Right atrium auricular region (tissue), 2 donors: ENCODE results near the gene APOL1. TPM values are rescaled to one million over a fixed set of nuclear protein-coding genes. Genes with fewer than 3 reads are reported as not detected.

ENCODE experiments used
- DNase-seq: peaks from one replicate; pipeline ENCODE4 v3.0.0-alpha.2; 2019; ENCODE audit warnings: low spot score
- H3K27ac ChIP-seq, 2 donors: fragments of 200-600 bp; sonication (generic); 1 replicate in 1 of 2; 2 replicates in 1 of 2; pipeline ENCODE4 v1.5.1; 2016 to 2019
- H3K27me3 ChIP-seq, 2 donors: fragments of 200-600 bp; sonication (generic); one replicate each; pipeline versions ENCODE4 v1.5.1 to v1.6.0; 2017 to 2019
- H3K36me3 ChIP-seq: fragments of 200-600 bp; sonication (generic); one replicate; pipeline ENCODE4 v1.5.1; 2016
- H3K4me1 ChIP-seq, 2 donors: fragments of 200-600 bp; sonication (generic); one replicate each; pipeline versions ENCODE4 v1.5.1 to v1.6.0; 2017 to 2019
- H3K4me3 ChIP-seq, 2 donors: fragments of 200-600 bp; sonication (generic); 1 replicate in 1 of 2; 2 replicates in 1 of 2; pipeline ENCODE4 v1.5.1; 2017 to 2019; ENCODE audit warnings: mild to moderate bottlenecking in 1 of 2, moderate library complexity in 1 of 2
- H3K9me3 ChIP-seq, 2 donors: fragments of 200-600 bp; sonication (generic); one replicate each; pipeline ENCODE4 v1.5.1; 2019
- total RNA-seq, 2 donors: library from RNA; depleted of rRNA; stranded (reverse); fragments of >200 nt; gene quantifications; one replicate each; pipeline ENCODE4 v1.1.0, GENCODE V29; 2016
- TF ChIP-seq, protein P1 (sequence below), 2 donors: fragments of 200-600 bp; sonication (generic); IDR thresholded peaks; one replicate each; pipeline ENCODE4 v1.5.1; 2019; ENCODE audit warnings: antibody characterized with exemption in 2 of 2

APOL1 gene
- total RNA-seq, 2 donors from 2014 or later = 10.7 to 18.1 TPM

- DNase-seq = no peak
- Histone ChIP-seq H3K4me3 (no peak overlapping the region), H3K27me3 (no peaks in the 10 kb centered on the region), H3K9me3 (no peaks in the 10 kb centered on the region), H3K4me1 (peaks cover 0 to 20% of the 10 kb centered on the region in 2 donors), H3K27ac (no peak overlapping the region), H3K36me3 (peaks cover 8% of the 10 kb centered on the region)
- TF ChIP-seq, protein P1, sequence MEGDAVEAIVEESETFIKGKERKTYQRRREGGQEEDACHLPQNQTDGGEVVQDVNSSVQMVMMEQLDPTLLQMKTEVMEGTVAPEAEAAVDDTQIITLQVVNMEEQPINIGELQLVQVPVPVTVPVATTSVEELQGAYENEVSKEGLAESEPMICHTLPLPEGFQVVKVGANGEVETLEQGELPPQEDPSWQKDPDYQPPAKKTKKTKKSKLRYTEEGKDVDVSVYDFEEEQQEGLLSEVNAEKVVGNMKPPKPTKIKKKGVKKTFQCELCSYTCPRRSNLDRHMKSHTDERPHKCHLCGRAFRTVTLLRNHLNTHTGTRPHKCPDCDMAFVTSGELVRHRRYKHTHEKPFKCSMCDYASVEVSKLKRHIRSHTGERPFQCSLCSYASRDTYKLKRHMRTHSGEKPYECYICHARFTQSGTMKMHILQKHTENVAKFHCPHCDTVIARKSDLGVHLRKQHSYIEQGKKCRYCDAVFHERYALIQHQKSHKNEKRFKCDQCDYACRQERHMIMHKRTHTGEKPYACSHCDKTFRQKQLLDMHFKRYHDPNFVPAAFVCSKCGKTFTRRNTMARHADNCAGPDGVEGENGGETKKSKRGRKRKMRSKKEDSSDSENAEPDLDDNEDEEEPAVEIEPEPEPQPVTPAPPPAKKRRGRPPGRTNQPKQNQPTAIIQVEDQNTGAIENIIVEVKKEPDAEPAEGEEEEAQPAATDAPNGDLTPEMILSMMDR (IDR thresholded peaks at IDR 0.05) = no peak
Observed at GRCh38 chr22:36222887-36223450, 30.0 kb upstream of the APOL1 start.

- DNase-seq = no peak
- TF ChIP-seq, protein P1 (IDR thresholded peaks at IDR 0.05) = no peak
- Histone ChIP-seq H3K36me3 (peaks cover 13% of the 10 kb centered on the region), H3K27me3 (no peaks in the 10 kb centered on the region), H3K27ac (no peak overlapping the region), H3K4me1 (peaks cover 0 to 20% of the 10 kb centered on the region in 2 donors), H3K9me3 (no peaks in the 10 kb centered on the region), H3K4me3 (no peak overlapping the region)
Observed at GRCh38 chr22:36223504-36223903, 29.4 kb upstream of the APOL1 start.

DNA sequence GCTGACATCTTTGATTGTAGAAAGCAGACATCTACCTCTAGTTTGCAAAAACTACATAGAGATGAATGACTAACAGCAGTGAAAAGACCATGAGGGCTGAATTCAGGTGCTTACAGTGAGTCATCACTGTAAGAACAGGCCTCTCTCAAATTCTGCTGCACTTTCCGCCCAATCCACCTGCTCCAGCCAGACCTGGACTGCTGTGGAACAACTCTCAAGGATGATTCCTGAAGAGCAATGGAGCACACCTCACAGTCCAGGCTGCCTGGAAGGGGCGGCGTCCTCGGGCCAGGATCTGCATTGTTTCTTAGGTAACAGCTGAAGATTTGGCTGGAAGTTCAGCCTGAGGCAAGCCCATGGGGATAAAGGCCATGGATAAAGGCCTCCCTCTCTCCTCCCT lies 28.7 kb upstream of the APOL1 start:
- H3K4me1 ChIP-seq = peaks cover 0 to 20% of the 10 kb centered on the region in 2 donors
- no peak overlapping the region for H3K4me3 ChIP-seq
- TF ChIP-seq, protein P1 (IDR thresholded peaks at IDR 0.05) = no peak
- H3K9me3 ChIP-seq = no peaks in the 10 kb centered on the region
- H3K27ac ChIP-seq = no peak overlapping the region
- no peaks in the 10 kb centered on the region for H3K27me3 ChIP-seq
- H3K36me3 ChIP-seq = peaks cover 20% of the 10 kb centered on the region
- no peak for DNase-seq

DNA sequence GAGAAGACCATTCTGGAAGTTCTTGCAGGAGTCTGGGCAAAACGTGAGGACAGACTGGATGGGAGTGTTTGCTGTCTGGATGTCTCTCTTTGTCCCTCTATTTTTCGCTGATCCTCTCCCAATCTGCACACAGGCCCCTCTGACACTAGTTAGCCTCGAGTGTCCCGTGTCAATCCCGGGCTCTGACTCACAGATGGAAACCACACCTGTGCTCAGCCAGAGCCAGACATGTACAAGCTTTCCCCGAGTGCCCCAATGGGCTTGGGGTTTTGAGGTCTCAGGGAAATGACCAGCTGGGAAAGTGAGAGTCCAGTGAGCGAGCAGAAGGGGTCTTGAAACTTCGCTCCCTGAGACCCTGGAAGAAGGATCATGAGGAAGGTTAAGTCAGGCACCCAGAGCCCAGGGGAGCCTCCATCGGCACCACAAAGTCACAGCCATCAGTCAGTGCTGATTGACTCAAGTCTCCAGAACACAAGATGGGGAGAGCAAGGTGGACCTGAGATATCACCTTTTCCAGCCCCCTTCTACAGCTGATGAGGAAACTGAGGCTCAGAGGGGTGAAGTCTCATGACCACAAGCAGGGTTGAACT lies 27.5 kb upstream of the APOL1 start:
- Histone ChIP-seq H3K4me1 (peaks cover 0 to 16% of the 10 kb centered on the region in 2 donors), H3K9me3 (no peaks in the 10 kb centered on the region), H3K4me3 (no peak overlapping the region), H3K27me3 (no peaks in the 10 kb centered on the region), H3K36me3 (peaks cover 32% of the 10 kb centered on the region), H3K27ac (no peak overlapping the region)
- TF ChIP-seq, protein P1 (IDR thresholded peaks at IDR 0.05) = no peak
- no peak for DNase-seq

GRCh38 chr22:36226189-36226588 lies 26.7 kb upstream of the APOL1 start:
- Histone ChIP-seq H3K4me3 (no peak overlapping the region), H3K9me3 (no peaks in the 10 kb centered on the region), H3K27ac (no peak overlapping the region), H3K4me1 (peaks cover 0 to 10% of the 10 kb centered on the region in 2 donors), H3K27me3 (no peaks in the 10 kb centered on the region), H3K36me3 (peaks cover 40% of the 10 kb centered on the region)
- TF ChIP-seq, protein P1 (IDR thresholded peaks at IDR 0.05) = no peak
- DNase-seq = no peak

GRCh38 chr22:36227396-36227795 lies 25.5 kb upstream of the APOL1 start:
- Histone ChIP-seq H3K4me1 (peaks cover 0 to 10% of the 10 kb centered on the region in 2 donors), H3K9me3 (no peaks in the 10 kb centered on the region), H3K27ac (no peak overlapping the region), H3K4me3 (no peak overlapping the region), H3K27me3 (no peaks in the 10 kb centered on the region), H3K36me3 (peaks cover 52% of the 10 kb centered on the region)
- TF ChIP-seq, protein P1 (IDR thresholded peaks at IDR 0.05) = no peak
- DNase-seq = no peak
